T-helper 17 cell (primary cell): ENCODE results near the gene GSG1L. TPM values are rescaled to one million over a fixed set of nuclear protein-coding genes. Genes with fewer than 3 reads are reported as not detected.

ENCODE experiments used
- ATAC-seq: fragments of 150-1000 bp; cut with Tn5 transposase; 2 replicates; pipeline ENCODE4 v1.10.0; 2021; ENCODE audit warnings: mild to moderate bottlenecking, moderate library complexity
- DNase-seq, 3 donors: peaks; one replicate each; pipeline versions ENCODE4 v3.0.0 to v3.0.0-alpha.2; 2020 to 2021
- H3K9me3 ChIP-seq: one replicate; pipeline ENCODE4 v1.7.0; 2013; ENCODE audit warnings: low read length, mild to moderate bottlenecking; ENCODE audit not compliant: control insufficient read depth, poor library complexity, severe bottlenecking
- H3K27ac Mint-ChIP-seq: one replicate; pipeline ENCODE4 v1.8.0; 2022; ENCODE audit warnings: mild to moderate bottlenecking, moderate library complexity, mixed read lengths
- H3K27me3 Mint-ChIP-seq: one replicate; pipeline ENCODE4 v1.8.0; 2022; ENCODE audit warnings: mixed read lengths
- H3K36me3 Mint-ChIP-seq: one replicate; pipeline ENCODE4 v1.8.0; 2022; ENCODE audit warnings: low read depth, mixed read lengths
- H3K4me1 Mint-ChIP-seq: one replicate; pipeline ENCODE4 v1.8.0; 2022; ENCODE audit warnings: mild to moderate bottlenecking, mixed read lengths
- H3K4me3 Mint-ChIP-seq: one replicate; pipeline ENCODE4 v1.8.0; 2022; ENCODE audit warnings: mild to moderate bottlenecking, moderate library complexity, mixed read lengths
- total RNA-seq, 4 donors: library from RNA in 2 of 4; stranded (reverse) in 2 of 4; gene quantifications; one replicate each; pipeline ENCODE4 v1.2.3 and lab custom pipeline; 2022 to 2026

The GSG1L gene
- total RNA-seq, 2 donors from 2014 or later: not detected

- H3K27me3 Mint-ChIP-seq: no peaks in the 10 kb centered on the region
- ATAC-seq: no peak
- peaks cover 3% of the 10 kb centered on the region for H3K4me1 Mint-ChIP-seq
Observed at GRCh38 chr16:28087140-28087660, 23.7 kb upstream of the GSG1L start.

DNA sequence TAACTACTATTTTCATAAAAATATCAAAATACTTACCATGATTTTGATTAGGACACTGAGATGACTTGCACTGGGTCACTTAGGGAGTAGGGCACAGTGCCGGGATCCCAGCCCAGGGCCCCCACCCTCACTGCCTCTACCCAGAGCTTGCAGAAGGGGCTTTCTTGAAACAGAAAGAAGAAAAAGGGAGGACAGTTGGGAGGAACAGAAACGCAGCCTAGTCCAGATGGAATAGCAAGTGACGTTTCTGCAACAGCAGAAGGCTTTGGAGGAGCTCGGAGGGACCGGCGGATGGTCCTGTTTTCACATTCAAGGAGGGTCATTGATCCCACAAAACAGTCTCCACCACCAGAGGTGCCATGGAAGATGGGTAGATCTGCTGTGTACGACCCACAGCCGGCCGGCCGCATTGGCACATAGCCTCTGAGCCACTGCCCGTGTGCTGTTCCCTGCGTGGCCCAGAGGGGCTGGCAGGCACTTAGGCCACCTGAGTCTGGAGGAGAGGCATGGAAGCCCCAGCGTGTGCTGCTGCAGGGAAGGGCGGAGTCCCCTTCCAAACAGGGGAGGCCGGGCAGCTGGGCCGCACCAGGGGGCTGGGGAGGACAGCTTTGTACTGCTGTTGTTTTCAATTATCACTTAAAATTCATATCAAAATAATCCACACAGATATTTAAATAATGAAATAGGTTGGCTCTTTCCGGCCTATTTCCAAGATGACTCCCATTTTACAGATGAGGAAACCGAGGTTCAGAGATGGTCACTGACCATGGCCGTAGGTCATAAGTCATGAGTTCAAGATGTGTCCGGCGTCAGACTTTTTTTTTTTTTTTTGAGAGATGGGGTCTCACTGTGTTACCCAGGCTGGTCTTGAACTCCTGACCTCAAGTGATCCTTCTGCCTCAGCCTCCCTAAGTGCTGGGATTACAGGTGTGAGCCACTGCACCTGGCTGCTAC, 22.9 kb upstream of the GSG1L start:
- Mint-ChIP-seq H3K4me1 (peaks cover 3% of the 10 kb centered on the region), H3K27me3 (no peaks in the 10 kb centered on the region), H3K27ac (no peak overlapping the region), H3K4me3 (no peak overlapping the region), H3K36me3 (no peaks in the 10 kb centered on the region)
- H3K9me3 ChIP-seq: no peaks in the 10 kb centered on the region
- DNase-seq (no peak), ATAC-seq (no peak)

More at GRCh38 chr16:28087140-28087660, 23.7 kb upstream of the GSG1L start:
- no peak for DNase-seq
- Mint-ChIP-seq H3K4me3 (no peak overlapping the region), H3K36me3 (no peaks in the 10 kb centered on the region), H3K27ac (no peak overlapping the region)
- no peaks in the 10 kb centered on the region for H3K9me3 ChIP-seq

- no peak for DNase-seq
Observed at GRCh38 chr16:28085389-28086171, 22.1 kb upstream of the GSG1L start.

DNA sequence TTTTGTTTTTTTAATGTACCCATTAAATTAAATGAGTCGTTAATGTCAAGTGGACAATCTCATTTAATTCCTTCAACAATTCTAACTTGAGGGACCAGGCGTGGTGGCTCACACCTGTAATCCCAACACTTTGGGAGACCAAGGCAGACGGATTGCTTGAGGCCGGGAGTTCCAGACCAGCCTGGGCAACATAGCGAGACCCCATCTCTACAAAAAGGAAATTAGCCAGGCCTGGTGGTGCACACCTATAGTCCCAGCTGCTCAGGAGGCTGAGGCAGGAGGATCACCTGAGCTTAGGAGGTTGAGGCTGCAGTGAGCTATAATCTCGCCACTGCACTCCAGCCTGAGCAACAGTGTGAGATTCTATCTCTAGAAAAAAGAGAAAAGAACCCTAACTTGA, 20.7 kb upstream of the GSG1L start:
- no peak overlapping the region for H3K27ac Mint-ChIP-seq

More at GRCh38 chr16:28085389-28086171, 22.1 kb upstream of the GSG1L start:
- Mint-ChIP-seq H3K36me3 (no peaks in the 10 kb centered on the region), H3K27me3 (no peaks in the 10 kb centered on the region), H3K27ac (peak overlapping the region; percentile 73), H3K4me3 (no peak overlapping the region), H3K4me1 (peaks cover 5% of the 10 kb centered on the region)
- no peaks in the 10 kb centered on the region for H3K9me3 ChIP-seq
- ATAC-seq: no peak

DNA sequence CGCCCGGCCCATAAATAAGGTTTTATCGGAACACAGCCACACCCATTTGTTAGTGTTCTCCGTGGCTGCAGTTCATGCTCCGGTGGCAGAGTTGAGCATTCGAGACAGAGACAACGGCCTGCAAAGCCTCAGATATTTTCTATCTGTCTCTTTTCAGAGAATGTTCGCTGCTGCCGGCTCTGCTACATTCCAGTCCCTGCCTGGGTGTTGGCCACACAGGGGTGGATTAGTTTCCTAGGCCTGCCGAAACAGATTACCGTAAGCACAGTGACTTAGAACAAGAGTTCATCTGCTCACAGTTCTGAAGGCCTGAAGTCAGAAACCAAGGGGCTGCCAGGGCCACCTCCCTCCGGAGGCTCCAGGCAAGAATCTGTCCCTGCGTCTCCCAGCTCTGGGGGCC, 19.1 kb upstream of the GSG1L start:
- no peaks in the 10 kb centered on the region for H3K9me3 ChIP-seq
- no peak for ATAC-seq
- Mint-ChIP-seq H3K4me1 (peaks cover 4% of the 10 kb centered on the region), H3K4me3 (no peak overlapping the region), H3K27me3 (no peaks in the 10 kb centered on the region), H3K36me3 (no peaks in the 10 kb centered on the region), H3K27ac (no peak overlapping the region)
- no peak for DNase-seq

More for the DNA sequence above, 20.7 kb upstream of the GSG1L start:
- Mint-ChIP-seq H3K27me3 (no peaks in the 10 kb centered on the region), H3K36me3 (no peaks in the 10 kb centered on the region), H3K4me3 (no peak overlapping the region), H3K4me1 (peaks cover 4% of the 10 kb centered on the region)
- ATAC-seq (no peak), DNase-seq (no peak)
- H3K9me3 ChIP-seq: no peaks in the 10 kb centered on the region

GRCh38 chr16:28081391-28081968, 18.0 kb upstream of the GSG1L start:
- H3K9me3 ChIP-seq: no peaks in the 10 kb centered on the region
- no peak for ATAC-seq

DNA sequence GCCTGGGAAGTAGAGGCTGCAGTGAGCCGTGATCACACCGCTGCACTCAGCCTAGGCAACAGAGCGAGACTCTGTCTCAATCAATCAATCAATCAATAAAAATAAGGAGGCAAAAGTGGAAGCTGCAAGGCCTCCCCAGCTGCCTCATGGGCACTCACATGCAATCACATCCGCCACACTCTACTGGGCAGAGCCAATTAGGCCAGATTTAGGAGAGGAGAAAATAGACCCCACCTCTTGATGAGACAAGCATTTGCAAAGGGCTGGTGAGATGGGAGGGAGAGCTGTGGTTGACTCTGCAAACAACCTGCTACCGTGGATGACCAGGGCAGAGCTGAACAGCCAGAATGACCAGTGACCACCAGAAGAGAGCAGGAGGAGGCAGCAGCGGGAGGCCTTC, 14.7 kb upstream of the GSG1L start:
- no peaks in the 10 kb centered on the region for H3K9me3 ChIP-seq
- Mint-ChIP-seq H3K4me1 (peaks cover 4% of the 10 kb centered on the region), H3K27me3 (peaks cover 6% of the 10 kb centered on the region), H3K36me3 (no peaks in the 10 kb centered on the region), H3K4me3 (peak overlapping the region; percentile 19), H3K27ac (no peak overlapping the region)
- ATAC-seq: no peak
- no peak for DNase-seq

More at GRCh38 chr16:28081391-28081968, 18.0 kb upstream of the GSG1L start:
- Mint-ChIP-seq H3K27me3 (no peaks in the 10 kb centered on the region), H3K4me1 (peaks cover 4% of the 10 kb centered on the region), H3K27ac (no peak overlapping the region), H3K4me3 (no peak overlapping the region), H3K36me3 (no peaks in the 10 kb centered on the region)
- DNase-seq: no peak

- DNase-seq (no peak), ATAC-seq (no peak)
- Mint-ChIP-seq H3K36me3 (no peaks in the 10 kb centered on the region), H3K4me1 (peaks cover 4% of the 10 kb centered on the region), H3K27me3 (peaks cover 12% of the 10 kb centered on the region), H3K4me3 (no peak overlapping the region), H3K27ac (peak overlapping the region; percentile 62)
- no peaks in the 10 kb centered on the region for H3K9me3 ChIP-seq
Observed at GRCh38 chr16:28073836-28074235, 10.3 kb upstream of the GSG1L start.

DNA sequence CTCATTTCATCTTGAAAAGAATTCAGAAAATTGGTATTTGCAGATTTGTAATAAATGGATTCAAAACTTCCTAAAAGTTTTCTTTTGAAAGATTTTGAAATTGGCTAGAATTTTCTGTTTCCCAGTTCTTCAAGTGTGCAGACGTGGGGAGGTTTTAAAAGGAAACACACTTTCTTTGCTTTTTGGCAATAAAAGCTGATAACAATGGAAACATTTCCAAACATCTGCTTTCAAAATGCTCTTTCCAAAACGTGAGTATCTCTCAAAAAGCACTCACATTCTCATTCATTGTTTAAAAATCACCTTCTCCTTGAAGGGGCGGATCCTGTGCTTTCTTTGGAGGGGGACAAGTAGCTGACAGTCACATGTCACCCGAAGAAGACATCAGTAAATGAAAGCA, 8.6 kb upstream of the GSG1L start:
- Mint-ChIP-seq H3K27me3 (peaks cover 17% of the 10 kb centered on the region), H3K36me3 (no peaks in the 10 kb centered on the region), H3K4me1 (peaks cover 7% of the 10 kb centered on the region), H3K4me3 (no peak overlapping the region), H3K27ac (no peak overlapping the region)
- H3K9me3 ChIP-seq: no peaks in the 10 kb centered on the region
- DNase-seq (no peak), ATAC-seq (no peak)

GRCh38 chr16:28069971-28070794, 6.7 kb upstream of the GSG1L start:
- H3K4me3 Mint-ChIP-seq: no peak overlapping the region
- H3K36me3 Mint-ChIP-seq: no peaks in the 10 kb centered on the region
- ATAC-seq: no peak
- peaks cover 7% of the 10 kb centered on the region for H3K4me1 Mint-ChIP-seq
- no peaks in the 10 kb centered on the region for H3K9me3 ChIP-seq
- DNase-seq: no peak
- H3K27me3 Mint-ChIP-seq: peaks cover 22% of the 10 kb centered on the region
- no peak overlapping the region for H3K27ac Mint-ChIP-seq

DNA sequence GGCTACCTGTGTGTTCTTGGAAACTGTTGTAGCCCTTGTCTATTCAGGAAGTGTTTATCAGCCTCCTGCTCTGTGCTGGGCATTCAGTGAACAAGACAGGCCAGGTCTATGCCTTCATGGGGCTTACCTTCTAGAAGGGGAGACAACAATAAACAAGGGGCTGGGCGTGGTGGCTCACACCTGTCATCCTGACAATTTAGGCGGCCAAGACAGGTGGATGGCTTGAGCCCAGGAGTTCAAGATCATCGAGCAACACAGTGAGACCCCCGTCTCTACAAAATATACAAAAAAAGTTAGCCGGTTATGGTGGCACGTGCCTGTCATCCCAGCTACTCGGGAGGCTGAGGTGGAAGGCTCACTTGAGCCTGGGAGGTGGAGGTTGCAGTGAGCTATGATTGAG, 5.5 kb upstream of the GSG1L start:
- Mint-ChIP-seq H3K27me3 (peaks cover 29% of the 10 kb centered on the region), H3K36me3 (no peaks in the 10 kb centered on the region), H3K4me1 (peaks cover 7% of the 10 kb centered on the region), H3K27ac (no peak overlapping the region), H3K4me3 (no peak overlapping the region)
- no peak for ATAC-seq
- DNase-seq: no peak
- no peaks in the 10 kb centered on the region for H3K9me3 ChIP-seq

DNA sequence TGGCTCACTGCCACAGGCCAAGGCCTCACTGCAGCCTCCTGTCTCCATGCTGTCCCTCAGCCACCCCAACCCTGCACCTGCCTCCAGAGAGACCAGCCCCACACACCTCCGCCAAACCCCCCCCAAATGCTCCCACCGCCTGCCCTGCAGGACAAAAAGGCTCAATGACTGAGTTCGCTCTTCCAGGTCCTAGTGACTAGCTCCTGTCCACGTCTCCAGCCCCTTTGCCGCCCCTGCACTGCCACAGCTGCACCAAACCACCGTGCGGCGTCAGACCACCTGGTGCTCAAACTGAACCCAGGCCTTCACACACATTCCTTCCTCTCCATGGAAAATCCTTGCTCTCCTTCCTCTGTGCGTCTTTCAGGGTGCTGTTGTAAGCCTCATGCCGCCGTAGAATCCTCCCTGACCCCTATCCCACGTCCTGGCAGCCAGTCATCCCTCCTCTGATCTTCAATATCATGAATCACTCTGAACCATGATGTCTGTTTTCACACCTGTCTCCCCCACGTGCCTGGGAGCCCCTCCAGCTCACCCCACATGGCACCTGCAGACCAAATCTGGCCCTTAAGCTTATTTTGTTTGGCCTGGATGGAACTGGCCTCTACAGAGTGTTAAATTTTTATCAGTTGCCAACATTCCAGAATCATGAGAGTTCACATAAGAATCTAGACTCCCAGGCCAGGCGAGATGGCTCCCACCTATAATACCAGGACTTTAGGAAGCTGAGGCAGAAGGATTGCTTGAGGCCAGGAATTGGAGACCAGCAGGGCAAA, 4.3 kb upstream of the GSG1L start:
- no peak overlapping the region for H3K4me3 Mint-ChIP-seq
- peaks cover 7% of the 10 kb centered on the region for H3K4me1 Mint-ChIP-seq
- H3K27me3 Mint-ChIP-seq: peaks cover 29% of the 10 kb centered on the region
- H3K36me3 Mint-ChIP-seq: no peaks in the 10 kb centered on the region
- no peak overlapping the region for H3K27ac Mint-ChIP-seq
- DNase-seq (no peak), ATAC-seq (no peak)
- no peaks in the 10 kb centered on the region for H3K9me3 ChIP-seq
